OCI-LY7 (cell line): ENCODE results near the gene PGA4. TPM values are rescaled to one million over a fixed set of nuclear protein-coding genes. Genes with fewer than 3 reads are reported as not detected.

ENCODE experiments used
- BruUV-seq: library from RNA; stranded (reverse); fragments of 400-500 nt; replicated peaks from 2 replicates; lab custom pipeline; 2021; lab: Mats Ljungman, UMichigan
- CTCF ChIA-PET: fragments of 300-600 bp; sonication (Branson Sonifier 250); formaldehyde crosslinking; loops from one replicate; lab custom pipeline; 2022; ENCODE audit warnings: antibody characterized with exemption; ENCODE audit not compliant: unreplicated experiment; lab: Charles Lee
- POLR2A ChIA-PET: fragments of 300-600 bp; sonication (Branson Sonifier 250); formaldehyde crosslinking; loops from one replicate; lab custom pipeline; 2022; ENCODE audit warnings: antibody characterized with exemption; lab: Charles Lee
- DNase-seq: peaks from one replicate; pipeline ENCODE4 v3.0.0-alpha.2; 2015; ENCODE audit warnings: low spot score
- H2AFZ ChIP-seq: fragments of 200-600 bp; sonication (generic), shearing (Covaris generic); 2 replicates; pipeline ENCODE4 v1.6.1; 2014; ENCODE audit warnings: mild to moderate bottlenecking, antibody characterized with exemption, low read length, moderate library complexity
- H3K27ac ChIP-seq: fragments of 200-600 bp; sonication (generic); 2 replicates; pipeline ENCODE4 v1.5.1; 2014; ENCODE audit warnings: mixed run types, low read depth, mild to moderate bottlenecking, moderate library complexity, low read length, inconsistent platforms; ENCODE audit not compliant: poor library complexity, severe bottlenecking
- H3K36me3 ChIP-seq: fragments of 200-600 bp; sonication (generic); 2 replicates; pipeline ENCODE4 v1.6.1; 2014; ENCODE audit warnings: mild to moderate bottlenecking, antibody characterized with exemption, low read length, moderate library complexity, mixed read lengths; ENCODE audit not compliant: insufficient read depth
- H3K4me1 ChIP-seq: fragments of 200-600 bp; sonication (generic); 2 replicates; pipeline ENCODE4 v1.5.1; 2014; ENCODE audit warnings: mild to moderate bottlenecking, low read length; ENCODE audit not compliant: insufficient read depth, poor library complexity, severe bottlenecking
- H3K4me2 ChIP-seq: fragments of 200-600 bp; sonication (generic); 2 replicates; pipeline ENCODE4 v1.6.1; 2014; ENCODE audit warnings: mild to moderate bottlenecking, low read length
- H3K4me3 ChIP-seq: fragments of 200-600 bp; sonication (generic); 2 replicates; pipeline ENCODE4 v1.5.1; 2014; ENCODE audit warnings: mild to moderate bottlenecking, low read depth, low read length; ENCODE audit not compliant: poor library complexity, severe bottlenecking
- H3K79me2 ChIP-seq: fragments of 200-600 bp; sonication (generic); 2 replicates; pipeline ENCODE4 v1.6.1; 2016; ENCODE audit warnings: low read depth, mild to moderate bottlenecking, low read length, moderate library complexity, mixed read lengths; ENCODE audit not compliant: insufficient read depth
- H3K9me2 ChIP-seq: fragments of 200-600 bp; sonication (generic); 2 replicates; pipeline ENCODE4 v1.6.1; 2016; ENCODE audit warnings: mild to moderate bottlenecking, low read length, mixed read lengths; ENCODE audit not compliant: insufficient read depth
- H3K9me3 ChIP-seq: fragments of 200-600 bp; sonication (generic); 2 replicates; pipeline ENCODE4 v1.6.1; 2014; ENCODE audit warnings: mild to moderate bottlenecking, mixed run types, low read length, mixed read lengths
- H4K20me1 ChIP-seq: fragments of 200-600 bp; sonication (generic); 2 replicates; pipeline ENCODE4 v1.6.1; 2014; ENCODE audit warnings: mild to moderate bottlenecking, antibody characterized with exemption, low read length, moderate library complexity, mixed read lengths; ENCODE audit not compliant: insufficient read depth
- CTCF ChIP-seq: fragments of 200-600 bp; sonication (generic); conservative IDR thresholded peaks from 2 replicates; pipeline ENCODE4 v1.5.1; 2014; ENCODE audit warnings: mild to moderate bottlenecking, antibody characterized with exemption, low read length, moderate library complexity, mixed read lengths
- EZH2phosphoT487 ChIP-seq: fragments of 200-600 bp; sonication (generic); IDR thresholded peaks from 2 replicates; pipeline ENCODE4 v1.6.1; 2018; ENCODE audit warnings: low read depth, borderline replicate concordance, mild to moderate bottlenecking, mixed run types, antibody characterized with exemption, low read length, moderate library complexity, mixed read lengths
- intact Hi-C: fragments of 100-400 bp; cut with micrococcal nuclease; formaldehyde crosslinking; loops from one replicate; pipeline ENCODE4 v1.10.0; 2022; ENCODE audit not compliant: unreplicated experiment
- total RNA-seq, 2 experiments: library from RNA; depleted of rRNA in 1 of 2; stranded (reverse); fragments of >200 nt in 1 of 2; shearing (Covaris generic) in 1 of 2; gene quantifications; 2 replicates each; pipeline ENCODE4 v1.2.3, GENCODE V29; 2014 to 2022

Gene PGA4
- total RNA-seq, 2 experiments from 2014 or later, result not detected

- no peak overlapping the region for H3K27ac ChIP-seq
- ChIA-PET POLR2A (no interaction called here), CTCF (no interaction called here)
- H4K20me1 ChIP-seq, result no peaks in the 10 kb centered on the region
- H3K9me2 ChIP-seq, result no peaks in the 10 kb centered on the region
- H2AFZ ChIP-seq, result no peak overlapping the region
- no peak overlapping the region for H3K4me3 ChIP-seq
- H3K36me3 ChIP-seq, result no peaks in the 10 kb centered on the region
- no TSS peak for BruUV-seq
- H3K4me1 ChIP-seq, result no peaks in the 10 kb centered on the region
- no peak overlapping the region for H3K4me2 ChIP-seq
- DNase-seq, result no peak
- H3K79me2 ChIP-seq, result no peaks in the 10 kb centered on the region
- intact Hi-C loops, result no loop called here
- TF ChIP-seq EZH2phosphoT487, result no peak
- TF ChIP-seq CTCF, result no peak
- no peaks in the 10 kb centered on the region for H3K9me3 ChIP-seq
These were observed 27.0 kb upstream of the PGA4 start for GRCh38 chr11:61194981-61195695.

- intact Hi-C loops, result no loop called here
- Histone ChIP-seq H4K20me1 (no peaks in the 10 kb centered on the region), H3K4me2 (no peak overlapping the region), H3K9me3 (no peaks in the 10 kb centered on the region), H3K9me2 (no peaks in the 10 kb centered on the region), H3K79me2 (no peaks in the 10 kb centered on the region), H3K4me1 (no peaks in the 10 kb centered on the region), H2AFZ (no peak overlapping the region), H3K36me3 (no peaks in the 10 kb centered on the region), H3K27ac (no peak overlapping the region), H3K4me3 (no peak overlapping the region)
- TF ChIP-seq EZH2phosphoT487, result no peak
- TF ChIP-seq CTCF, result no peak
- DNase-seq, result no peak
- BruUV-seq, result no TSS peak
- ChIA-PET CTCF (no interaction called here), POLR2A (no interaction called here)
These were observed 26.4 kb upstream of the PGA4 start for GRCh38 chr11:61195719-61196118.

GRCh38 chr11:61198361-61198760, 23.8 kb upstream of the PGA4 start:
- Histone ChIP-seq H4K20me1 (no peaks in the 10 kb centered on the region), H3K4me2 (no peak overlapping the region), H3K9me3 (no peaks in the 10 kb centered on the region), H2AFZ (no peak overlapping the region), H3K79me2 (no peaks in the 10 kb centered on the region), H3K9me2 (no peaks in the 10 kb centered on the region), H3K4me3 (no peak overlapping the region), H3K27ac (no peak overlapping the region), H3K4me1 (no peaks in the 10 kb centered on the region), H3K36me3 (no peaks in the 10 kb centered on the region)
- DNase-seq, result no peak
- ChIA-PET CTCF (no interaction called here), POLR2A (interaction anchor here (0.6 kb wide), 1 partner anchor 12 kb away, joined by 3 read pairs; no protein-coding TSS in a partner anchor)
- intact Hi-C loops, result no loop called here
- BruUV-seq, result no TSS peak
- TF ChIP-seq CTCF (no peak), EZH2phosphoT487 (no peak)
